ENCODE results near the gene NIM1K. TPM values are rescaled to one million over a fixed set of nuclear protein-coding genes. Genes with fewer than 3 reads are reported as not detected.

The NIM1K gene
- polyA plus RNA-seq, 3 donors: 0.13 TPM; not detected in 2

DNA sequence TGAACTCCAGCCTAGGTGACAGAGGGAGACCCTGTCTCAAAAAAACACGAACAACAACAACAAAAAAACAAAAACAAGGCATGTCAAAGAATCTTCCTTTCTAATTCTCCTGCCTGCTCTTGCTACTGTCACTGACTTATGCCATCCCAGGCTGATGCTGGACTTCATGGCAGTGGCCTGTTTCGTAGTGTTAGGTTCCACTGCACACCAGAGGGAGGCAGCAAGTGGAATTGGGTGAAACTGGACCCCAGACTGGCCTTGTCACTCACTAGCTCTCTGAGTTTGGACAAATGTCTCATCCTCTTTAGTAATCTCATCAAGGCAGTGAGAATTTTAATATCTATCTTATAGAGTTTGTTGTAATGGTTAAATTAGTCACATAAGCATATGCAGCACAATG lies 12.9 kb downstream of the NIM1K start:
- H3K4me3 Mint-ChIP-seq: no peak overlapping the region
- H3K27ac ChIP-seq (ENCODE audit: low read depth in 1 of 2, low read length in 2 of 2): no peak overlapping the region
- H3K27ac Mint-ChIP-seq: no peak overlapping the region
- H3K36me3 ChIP-seq (replicated peaks in 1 of 2; ENCODE audit: control insufficient read depth in 1 of 2, insufficient read depth in 2 of 2, low read length in 2 of 2): no peaks in the 10 kb centered on the region
- H3K4me1 Mint-ChIP-seq: peaks cover 6% of the 10 kb centered on the region
- no peaks in the 10 kb centered on the region for H3K4me1 ChIP-seq (ENCODE audit: control insufficient read depth in 1 of 2, insufficient read depth in 2 of 2, low read length in 2 of 2)
- peaks cover 7 to 11% (median 7%) of the 10 kb centered on the region in 3 donors for H3K27me3 Mint-ChIP-seq (ENCODE audit: low read depth in 3 of 3)
- peaks cover 0 to 7% (median 3%) of the 10 kb centered on the region in 7 donors for H3K9me3 Mint-ChIP-seq
- H2AFZ ChIP-seq (ENCODE audit: insufficient read depth, low read depth, low read length, poor library complexity, severe bottlenecking): no peak overlapping the region
- WGBS (ENCODE audit: insufficient coverage): 88% methylated on average over 2 of the region's 2 CpGs
- intact Hi-C loops (cut with micrococcal nuclease): loop anchor here in 1 of 2 donors (10.0 kb wide), 1 partner anchor 100 kb away; no protein-coding TSS in a partner anchor
- H3K36me3 Mint-ChIP-seq: no peaks in the 10 kb centered on the region
- TF ChIP-seq, protein P1, sequence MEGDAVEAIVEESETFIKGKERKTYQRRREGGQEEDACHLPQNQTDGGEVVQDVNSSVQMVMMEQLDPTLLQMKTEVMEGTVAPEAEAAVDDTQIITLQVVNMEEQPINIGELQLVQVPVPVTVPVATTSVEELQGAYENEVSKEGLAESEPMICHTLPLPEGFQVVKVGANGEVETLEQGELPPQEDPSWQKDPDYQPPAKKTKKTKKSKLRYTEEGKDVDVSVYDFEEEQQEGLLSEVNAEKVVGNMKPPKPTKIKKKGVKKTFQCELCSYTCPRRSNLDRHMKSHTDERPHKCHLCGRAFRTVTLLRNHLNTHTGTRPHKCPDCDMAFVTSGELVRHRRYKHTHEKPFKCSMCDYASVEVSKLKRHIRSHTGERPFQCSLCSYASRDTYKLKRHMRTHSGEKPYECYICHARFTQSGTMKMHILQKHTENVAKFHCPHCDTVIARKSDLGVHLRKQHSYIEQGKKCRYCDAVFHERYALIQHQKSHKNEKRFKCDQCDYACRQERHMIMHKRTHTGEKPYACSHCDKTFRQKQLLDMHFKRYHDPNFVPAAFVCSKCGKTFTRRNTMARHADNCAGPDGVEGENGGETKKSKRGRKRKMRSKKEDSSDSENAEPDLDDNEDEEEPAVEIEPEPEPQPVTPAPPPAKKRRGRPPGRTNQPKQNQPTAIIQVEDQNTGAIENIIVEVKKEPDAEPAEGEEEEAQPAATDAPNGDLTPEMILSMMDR (IDR thresholded peaks at IDR 0.05): no peak
- no peak overlapping the region for H3K4me2 ChIP-seq (replicated peaks; ENCODE audit: extremely low read depth, low read length, poor library complexity, severe bottlenecking)
- no peaks in the 10 kb centered on the region for H3K9me3 ChIP-seq (replicated peaks in 1 of 2; ENCODE audit: control insufficient read depth in 1 of 2, insufficient read depth in 1 of 2, low read length in 2 of 2)
- no peak overlapping the region for H3K9ac ChIP-seq (ENCODE audit: insufficient read depth, low read length, poor library complexity, severe bottlenecking)
- H4K20me1 ChIP-seq (ENCODE audit: insufficient read depth, low read length): no peaks in the 10 kb centered on the region
- no peaks in the 10 kb centered on the region for H3K79me2 ChIP-seq (ENCODE audit: insufficient read depth, low read length)
- H3K4me3 ChIP-seq (replicated peaks in 1 of 3; ENCODE audit: low read depth in 2 of 3, low read length in 3 of 3): no peak overlapping the region
- peaks cover 1 to 2% of the 10 kb centered on the region in 2 donors for H3K27me3 ChIP-seq (ENCODE audit: control insufficient read depth in 2 of 2, insufficient read depth in 2 of 2, low read length in 2 of 2)
- DNase-seq: no peak

DNA sequence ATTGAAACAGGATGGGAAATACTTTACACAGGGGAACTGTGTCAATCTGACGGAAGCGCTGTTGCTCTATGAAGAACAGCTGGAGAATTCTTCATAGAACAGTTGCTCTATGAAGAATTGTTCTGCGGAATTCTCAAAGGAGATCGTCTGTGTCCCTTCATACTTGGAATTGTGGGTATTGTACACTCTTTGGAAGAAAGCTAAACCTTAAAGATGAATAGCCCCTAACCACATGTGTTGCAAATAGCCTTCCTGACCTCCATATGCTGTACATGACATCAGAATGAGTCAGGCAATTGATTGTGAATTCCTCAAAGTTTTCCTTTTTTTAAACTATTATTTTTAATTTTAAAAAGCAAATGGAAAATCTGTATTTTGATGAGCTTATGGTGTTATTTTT lies 15.6 kb downstream of the NIM1K start:
- no peak overlapping the region for H3K9ac ChIP-seq (ENCODE audit: insufficient read depth, low read length, poor library complexity, severe bottlenecking)
- no peak for DNase-seq
- H3K4me3 ChIP-seq (replicated peaks in 1 of 3; ENCODE audit: low read depth in 2 of 3, low read length in 3 of 3): no peak overlapping the region
- no peaks in the 10 kb centered on the region for H3K9me3 ChIP-seq (replicated peaks in 1 of 2; ENCODE audit: control insufficient read depth in 1 of 2, insufficient read depth in 1 of 2, low read length in 2 of 2)
- H3K4me3 Mint-ChIP-seq: no peak overlapping the region
- WGBS (ENCODE audit: insufficient coverage): 100% methylated on average over 2 of the region's 4 CpGs
- no peaks in the 10 kb centered on the region for H3K4me1 ChIP-seq (ENCODE audit: control insufficient read depth in 1 of 2, insufficient read depth in 2 of 2, low read length in 2 of 2)
- H3K79me2 ChIP-seq (ENCODE audit: insufficient read depth, low read length): no peaks in the 10 kb centered on the region
- peaks cover 0 to 3% (median 2%) of the 10 kb centered on the region in 7 donors for H3K9me3 Mint-ChIP-seq
- TF ChIP-seq, protein P1 (IDR thresholded peaks at IDR 0.05): no peak
- no peaks in the 10 kb centered on the region for H3K36me3 ChIP-seq (replicated peaks in 1 of 2; ENCODE audit: control insufficient read depth in 1 of 2, insufficient read depth in 2 of 2, low read length in 2 of 2)
- intact Hi-C loops (cut with micrococcal nuclease): loop anchor here in 1 of 2 donors (10.0 kb wide), 1 partner anchor 97 kb away; no protein-coding TSS in a partner anchor
- H3K4me1 Mint-ChIP-seq: no peaks in the 10 kb centered on the region
- peaks cover 7 to 16% (median 12%) of the 10 kb centered on the region in 3 donors for H3K27me3 Mint-ChIP-seq (ENCODE audit: low read depth in 3 of 3)
- H3K27ac Mint-ChIP-seq: no peak overlapping the region
- no peaks in the 10 kb centered on the region for H4K20me1 ChIP-seq (ENCODE audit: insufficient read depth, low read length)
- peaks cover 2 to 9% of the 10 kb centered on the region in 2 donors for H3K27me3 ChIP-seq (ENCODE audit: control insufficient read depth in 2 of 2, insufficient read depth in 2 of 2, low read length in 2 of 2)
- H3K27ac ChIP-seq (ENCODE audit: low read depth in 1 of 2, low read length in 2 of 2): no peak overlapping the region
- no peak overlapping the region for H3K4me2 ChIP-seq (replicated peaks; ENCODE audit: extremely low read depth, low read length, poor library complexity, severe bottlenecking)
- no peak overlapping the region for H2AFZ ChIP-seq (ENCODE audit: insufficient read depth, low read depth, low read length, poor library complexity, severe bottlenecking)
- H3K36me3 Mint-ChIP-seq: no peaks in the 10 kb centered on the region

Measured in CD14-positive monocyte (primary cell).